H9 (cell line): Measurements from ENCODE around the gene CRABP2. TPM values are rescaled to one million over a fixed set of nuclear protein-coding genes. Genes with fewer than 3 reads are reported as not detected.

Experiments used
- DNase-seq: peaks from one replicate; pipeline ENCODE4 v3.0.0-alpha.2; 2017
- H2AFZ ChIP-seq: one replicate; pipeline ENCODE4 v1.6.1; 2013; ENCODE audit warnings: mild to moderate bottlenecking, low read length, control low read depth, moderate library complexity
- H2AK5ac ChIP-seq: 2 replicates; pipeline ENCODE4 v1.6.1; 2013; ENCODE audit warnings: low read length, control low read depth, mixed read lengths; ENCODE audit not compliant: insufficient read length
- H2BK120ac ChIP-seq: one replicate; pipeline ENCODE4 v1.6.1; 2013; ENCODE audit warnings: low read depth, mild to moderate bottlenecking, low read length, control low read depth, inconsistent platforms; ENCODE audit not compliant: poor library complexity, severe bottlenecking
- H2BK12ac ChIP-seq: 2 replicates; pipeline ENCODE4 v1.6.1; 2013; ENCODE audit warnings: low read length, control low read depth, mixed read lengths, low read depth; ENCODE audit not compliant: insufficient read length
- H2BK15ac ChIP-seq: 2 replicates; pipeline ENCODE4 v1.6.1; 2013; ENCODE audit warnings: low read depth, low read length, control low read depth
- H2BK20ac ChIP-seq: one replicate; pipeline ENCODE4 v1.6.1; 2013; ENCODE audit warnings: low read depth, mild to moderate bottlenecking, low read length, control low read depth, inconsistent platforms; ENCODE audit not compliant: poor library complexity, severe bottlenecking
- H2BK5ac ChIP-seq: 2 replicates; pipeline ENCODE4 v1.6.1; 2013; ENCODE audit warnings: low read length, control low read depth, mixed read lengths; ENCODE audit not compliant: insufficient read length
- H3K14ac ChIP-seq: 2 replicates; pipeline ENCODE4 v1.6.1; 2013; ENCODE audit warnings: low read length, control low read depth; ENCODE audit not compliant: insufficient read depth
- H3K18ac ChIP-seq: 2 replicates; pipeline ENCODE4 v1.6.1; 2013; ENCODE audit warnings: low read depth, mild to moderate bottlenecking, mixed read lengths, low read length, control low read depth; ENCODE audit not compliant: insufficient read length
- H3K23ac ChIP-seq: 2 replicates; pipeline ENCODE4 v1.6.1; 2013; ENCODE audit warnings: low read length, control low read depth, mixed read lengths, low read depth; ENCODE audit not compliant: insufficient read length
- H3K23me2 ChIP-seq: 2 replicates; pipeline ENCODE4 v1.6.1; 2013; ENCODE audit warnings: low read depth, mild to moderate bottlenecking, mixed read lengths, low read length, control low read depth; ENCODE audit not compliant: insufficient read length, poor library complexity, severe bottlenecking
- H3K27ac ChIP-seq: 2 replicates; pipeline ENCODE4 v1.5.1; 2013; ENCODE audit warnings: low read length, control low read depth, mixed read lengths, low read depth; ENCODE audit not compliant: insufficient read length
- H3K27me3 ChIP-seq: 2 replicates; pipeline ENCODE4 v1.6.1; 2013; ENCODE audit warnings: low read length, control low read depth, inconsistent platforms; ENCODE audit not compliant: insufficient read depth
- H3K4ac ChIP-seq: 2 replicates; pipeline ENCODE4 v1.6.1; 2013; ENCODE audit warnings: low read depth, mild to moderate bottlenecking, control low read depth, inconsistent platforms, low read length, moderate library complexity
- H3K4me1 ChIP-seq: 2 replicates; pipeline ENCODE4 v1.6.1; 2013; ENCODE audit warnings: low read length, control low read depth, inconsistent platforms; ENCODE audit not compliant: insufficient read depth
- H3K4me2 ChIP-seq: 2 replicates; pipeline ENCODE4 v1.6.1; 2013; ENCODE audit warnings: low read length, control low read depth, mixed read lengths; ENCODE audit not compliant: insufficient read length, insufficient read depth
- H3K56ac ChIP-seq: 2 replicates; pipeline ENCODE4 v1.6.1; 2013; ENCODE audit warnings: low read depth, mild to moderate bottlenecking, mixed read lengths, low read length, control low read depth; ENCODE audit not compliant: insufficient read length
- H3K79me1 ChIP-seq: 2 replicates; pipeline ENCODE4 v1.6.1; 2013; ENCODE audit warnings: low read depth, mild to moderate bottlenecking, moderate library complexity, low read length, control low read depth, inconsistent platforms; ENCODE audit not compliant: insufficient read depth, poor library complexity, severe bottlenecking
- H3K79me2 ChIP-seq: 2 replicates; pipeline ENCODE4 v1.6.1; 2013; ENCODE audit warnings: low read length, control low read depth, inconsistent platforms; ENCODE audit not compliant: insufficient read depth
- H3K9ac ChIP-seq: 2 replicates; pipeline ENCODE4 v1.6.1; 2013; ENCODE audit warnings: low read length, control low read depth, mixed read lengths; ENCODE audit not compliant: insufficient read length; ENCODE audit errors: extremely low read depth
- H3K9me3 ChIP-seq: one replicate; pipeline ENCODE4 v1.6.1; 2013; ENCODE audit warnings: low read depth, low read length, inconsistent platforms; ENCODE audit not compliant: control insufficient read depth
- H3T11ph ChIP-seq: one replicate; pipeline ENCODE4 v1.6.1; 2013; ENCODE audit warnings: mild to moderate bottlenecking, low read length, control low read depth, inconsistent platforms
- H4K20me1 ChIP-seq: one replicate; pipeline ENCODE4 v1.6.1; 2013; ENCODE audit not compliant: control insufficient read depth, insufficient read length, insufficient read depth
- H4K5ac ChIP-seq: 2 replicates; pipeline ENCODE4 v1.6.1; 2013; ENCODE audit warnings: low read depth, mild to moderate bottlenecking, mixed read lengths, low read length, control low read depth; ENCODE audit not compliant: insufficient read length
- H4K8ac ChIP-seq: replicated peaks from 2 replicates; pipeline ENCODE4 v1.6.1; 2013; ENCODE audit warnings: low read length, control low read depth, mixed read lengths, low read depth; ENCODE audit not compliant: insufficient read length
- H4K91ac ChIP-seq: 2 replicates; pipeline ENCODE4 v1.6.1; 2013; ENCODE audit warnings: low read depth, mild to moderate bottlenecking, moderate library complexity, mixed read lengths, low read length, control low read depth; ENCODE audit not compliant: insufficient read length
- H3K27ac Mint-ChIP-seq, 3 experiments: 2 replicates in 2 of 3; 3 replicates in 1 of 3; pipeline ENCODE4 v1.8.0; 2020 to 2021; ENCODE audit warnings: mixed read lengths in 3 of 3, mild to moderate bottlenecking in 1 of 3, moderate library complexity in 1 of 3
- H3K27me3 Mint-ChIP-seq: 2 replicates; pipeline ENCODE4 v1.8.0; 2021; ENCODE audit warnings: low read depth, mild to moderate bottlenecking, moderate library complexity, mixed read lengths
- H3K36me3 Mint-ChIP-seq, 3 experiments: 2 replicates in 2 of 3; 3 replicates in 1 of 3; pipeline ENCODE4 v1.8.0; 2020 to 2021; ENCODE audit warnings: low read depth in 3 of 3, mixed read lengths in 3 of 3; ENCODE audit not compliant: insufficient read depth in 1 of 3
- H3K4me1 Mint-ChIP-seq, 2 experiments: 2 replicates each; pipeline ENCODE4 v1.8.0; 2020; ENCODE audit warnings: mixed read lengths in 2 of 2
- H3K4me3 Mint-ChIP-seq, 2 experiments: 2 replicates in 1 of 2; 3 replicates in 1 of 2; pipeline ENCODE4 v1.8.0; 2020 to 2021; ENCODE audit warnings: mild to moderate bottlenecking in 2 of 2, mixed read lengths in 2 of 2, moderate library complexity in 1 of 2
- H3K9me3 Mint-ChIP-seq, 2 experiments: 2 replicates in 1 of 2; 3 replicates in 1 of 2; pipeline ENCODE4 v1.8.0; 2020; ENCODE audit warnings: mild to moderate bottlenecking in 2 of 2, mixed read lengths in 2 of 2, moderate library complexity in 1 of 2
- WGBS: extraction: QIAGEN DNeasy Blood & Tissue Kit; methylation state at CpG from one replicate; pipeline ENCODE4 v1.1.7; 2013; ENCODE audit warnings: missing lambda C conversion rate, low lambda C conversion rate, mixed read lengths; ENCODE audit not compliant: insufficient read length; ENCODE audit errors: extremely low coverage; 5-methylcytosine and 5-hydroxymethylcytosine counted together
- total RNA-seq: library from RNA; stranded (reverse); gene quantifications from 2 replicates; pipeline ENCODE4 v1.2.1, GENCODE V29; 2021
- TF ChIP-seq, protein P1 (sequence below): fragments of 200-600 bp; sonication (generic); conservative IDR thresholded peaks from 3 replicates; pipeline ENCODE4 v1.8.0; 2021; ENCODE audit warnings: antibody characterized with exemption, mild to moderate bottlenecking

CRABP2 gene
- total RNA-seq, 1 experiment from 2014 or later, result 184 TPM

DNA sequence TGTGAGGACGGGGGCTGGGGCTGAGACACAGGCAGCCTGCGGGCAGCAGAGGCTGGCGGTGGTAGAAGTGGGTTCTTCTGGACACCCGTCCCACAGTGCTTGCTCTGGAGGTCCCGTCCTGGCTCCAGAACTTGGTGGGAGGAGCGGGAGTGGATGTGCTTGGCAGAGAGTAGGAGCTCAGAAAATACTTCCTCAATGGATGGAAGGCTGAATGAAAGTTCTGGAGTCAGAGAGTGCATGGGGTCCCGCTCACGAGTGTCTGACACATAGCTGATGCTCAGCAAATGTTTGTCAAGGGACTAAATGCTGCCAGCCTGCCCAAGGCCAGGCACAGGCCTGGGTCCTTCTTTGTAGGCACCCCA lies 14.7 kb downstream of the CRABP2 start:
- H3K18ac ChIP-seq, result no peak overlapping the region
- no CpG with 5 or more reads among the region's 8 CpGs for WGBS
- H2BK5ac ChIP-seq, result no peak overlapping the region
- no peaks in the 10 kb centered on the region for H3K79me1 ChIP-seq
- no peak overlapping the region for H3K9ac ChIP-seq
- no peak overlapping the region for H2AK5ac ChIP-seq
- no peak overlapping the region for H2BK20ac ChIP-seq
- H3K4ac ChIP-seq, result no peak overlapping the region
- no peak overlapping the region for H3K14ac ChIP-seq
- no peak overlapping the region for H2BK12ac ChIP-seq
- no peak for DNase-seq
- no peak overlapping the region for H4K8ac ChIP-seq
- no peaks in the 10 kb centered on the region for H3K79me2 ChIP-seq
- TF ChIP-seq, protein P1, sequence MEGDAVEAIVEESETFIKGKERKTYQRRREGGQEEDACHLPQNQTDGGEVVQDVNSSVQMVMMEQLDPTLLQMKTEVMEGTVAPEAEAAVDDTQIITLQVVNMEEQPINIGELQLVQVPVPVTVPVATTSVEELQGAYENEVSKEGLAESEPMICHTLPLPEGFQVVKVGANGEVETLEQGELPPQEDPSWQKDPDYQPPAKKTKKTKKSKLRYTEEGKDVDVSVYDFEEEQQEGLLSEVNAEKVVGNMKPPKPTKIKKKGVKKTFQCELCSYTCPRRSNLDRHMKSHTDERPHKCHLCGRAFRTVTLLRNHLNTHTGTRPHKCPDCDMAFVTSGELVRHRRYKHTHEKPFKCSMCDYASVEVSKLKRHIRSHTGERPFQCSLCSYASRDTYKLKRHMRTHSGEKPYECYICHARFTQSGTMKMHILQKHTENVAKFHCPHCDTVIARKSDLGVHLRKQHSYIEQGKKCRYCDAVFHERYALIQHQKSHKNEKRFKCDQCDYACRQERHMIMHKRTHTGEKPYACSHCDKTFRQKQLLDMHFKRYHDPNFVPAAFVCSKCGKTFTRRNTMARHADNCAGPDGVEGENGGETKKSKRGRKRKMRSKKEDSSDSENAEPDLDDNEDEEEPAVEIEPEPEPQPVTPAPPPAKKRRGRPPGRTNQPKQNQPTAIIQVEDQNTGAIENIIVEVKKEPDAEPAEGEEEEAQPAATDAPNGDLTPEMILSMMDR, result no peak
- H3K27ac ChIP-seq, result no peak overlapping the region
- H3K27ac Mint-ChIP-seq, result peak overlapping the region in 1 of 3 experiments; percentile 2; a peak in 2 of 7 replicates
- H2AFZ ChIP-seq, result no peak overlapping the region
- H3K4me1 ChIP-seq, result peaks cover 17% of the 10 kb centered on the region; the same call in 1 of the 2 replicates
- H3K4me2 ChIP-seq, result no peak overlapping the region
- no peak overlapping the region for H2BK120ac ChIP-seq
- no peak overlapping the region for H4K5ac ChIP-seq
- H3K9me3 Mint-ChIP-seq, result peaks cover 0 to 5% of the 10 kb centered on the region in 2 experiments; a peak in 1 of 5 replicates
- no peak overlapping the region for H4K91ac ChIP-seq
- H3K4me1 Mint-ChIP-seq, result peaks cover 57 to 58% of the 10 kb centered on the region in 2 experiments
- peaks cover 10% of the 10 kb centered on the region for H3K23me2 ChIP-seq
- H3K23ac ChIP-seq, result no peak overlapping the region
- no peak overlapping the region for H3K56ac ChIP-seq
- no peaks in the 10 kb centered on the region for H3K36me3 Mint-ChIP-seq
- no peaks in the 10 kb centered on the region for H4K20me1 ChIP-seq
- no peaks in the 10 kb centered on the region for H3K9me3 ChIP-seq
- peak overlapping the region in 1 of 2 experiments; percentile 76; a peak in 2 of 5 replicates for H3K4me3 Mint-ChIP-seq
- H3T11ph ChIP-seq, result no peak overlapping the region
- H2BK15ac ChIP-seq, result no peak overlapping the region
- peaks cover 13% of the 10 kb centered on the region for H3K27me3 Mint-ChIP-seq
- H3K27me3 ChIP-seq, result no peaks in the 10 kb centered on the region
